Subcutaneous adipose tissue (tissue), 4 donors: ENCODE results near the gene NUMB. TPM values are rescaled to one million over a fixed set of nuclear protein-coding genes. Genes with fewer than 3 reads are reported as not detected.

Experiments
- total RNA-seq, 4 donors: library from RNA; depleted of rRNA; stranded (reverse); fragments of >200 nt; gene quantifications; one replicate each; pipeline ENCODE4 v1.1.0, GENCODE V29; 2016
- TF ChIP-seq, protein P1 (sequence below): fragments of 450-650 bp; IDR thresholded peaks from one replicate; pipeline ENCODE4 v1.5.1; 2016; ENCODE audit warnings: low read depth, mild to moderate bottlenecking, control low read depth, antibody characterized with exemption, moderate library complexity

The NUMB gene
- total RNA-seq, 4 donors from 2014 or later, result 45.1 to 85.8 (median 61.2) TPM

DNA sequence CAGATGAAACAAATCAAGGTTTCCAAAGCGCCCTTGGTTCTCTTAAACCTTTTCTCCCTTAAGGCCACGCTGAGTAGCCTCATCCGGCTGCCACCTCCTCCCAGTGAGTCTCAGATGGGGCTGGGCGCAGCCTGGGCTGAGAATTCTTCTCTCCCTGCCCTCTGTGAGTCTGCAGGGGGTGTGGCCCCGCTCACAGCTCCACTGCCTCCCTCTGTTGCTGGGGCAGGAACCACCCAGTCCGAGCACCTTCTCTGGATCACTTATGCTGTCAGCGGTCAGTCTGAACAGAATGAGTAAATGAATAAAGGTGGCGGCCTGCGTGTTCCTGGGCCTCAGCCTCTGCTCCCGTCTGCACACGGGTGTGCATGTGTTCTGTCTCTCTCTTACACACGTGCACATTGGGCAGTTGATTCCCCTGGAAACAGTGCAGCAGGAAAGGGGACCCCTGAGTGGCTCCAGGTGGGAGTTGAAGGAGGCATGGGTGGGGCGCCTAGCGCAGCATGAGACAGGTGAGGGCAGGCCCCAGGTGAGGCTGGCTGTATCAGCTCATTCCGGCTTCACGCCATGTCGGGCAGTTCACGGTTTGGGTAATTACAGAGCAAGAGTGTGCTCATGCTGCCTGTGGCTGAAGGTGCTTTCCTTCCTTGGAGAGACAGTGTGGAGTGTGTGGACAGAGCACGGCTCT lies 216.7 kb downstream of the NUMB start:
- TF ChIP-seq, protein P1, sequence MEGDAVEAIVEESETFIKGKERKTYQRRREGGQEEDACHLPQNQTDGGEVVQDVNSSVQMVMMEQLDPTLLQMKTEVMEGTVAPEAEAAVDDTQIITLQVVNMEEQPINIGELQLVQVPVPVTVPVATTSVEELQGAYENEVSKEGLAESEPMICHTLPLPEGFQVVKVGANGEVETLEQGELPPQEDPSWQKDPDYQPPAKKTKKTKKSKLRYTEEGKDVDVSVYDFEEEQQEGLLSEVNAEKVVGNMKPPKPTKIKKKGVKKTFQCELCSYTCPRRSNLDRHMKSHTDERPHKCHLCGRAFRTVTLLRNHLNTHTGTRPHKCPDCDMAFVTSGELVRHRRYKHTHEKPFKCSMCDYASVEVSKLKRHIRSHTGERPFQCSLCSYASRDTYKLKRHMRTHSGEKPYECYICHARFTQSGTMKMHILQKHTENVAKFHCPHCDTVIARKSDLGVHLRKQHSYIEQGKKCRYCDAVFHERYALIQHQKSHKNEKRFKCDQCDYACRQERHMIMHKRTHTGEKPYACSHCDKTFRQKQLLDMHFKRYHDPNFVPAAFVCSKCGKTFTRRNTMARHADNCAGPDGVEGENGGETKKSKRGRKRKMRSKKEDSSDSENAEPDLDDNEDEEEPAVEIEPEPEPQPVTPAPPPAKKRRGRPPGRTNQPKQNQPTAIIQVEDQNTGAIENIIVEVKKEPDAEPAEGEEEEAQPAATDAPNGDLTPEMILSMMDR, result no peak

DNA sequence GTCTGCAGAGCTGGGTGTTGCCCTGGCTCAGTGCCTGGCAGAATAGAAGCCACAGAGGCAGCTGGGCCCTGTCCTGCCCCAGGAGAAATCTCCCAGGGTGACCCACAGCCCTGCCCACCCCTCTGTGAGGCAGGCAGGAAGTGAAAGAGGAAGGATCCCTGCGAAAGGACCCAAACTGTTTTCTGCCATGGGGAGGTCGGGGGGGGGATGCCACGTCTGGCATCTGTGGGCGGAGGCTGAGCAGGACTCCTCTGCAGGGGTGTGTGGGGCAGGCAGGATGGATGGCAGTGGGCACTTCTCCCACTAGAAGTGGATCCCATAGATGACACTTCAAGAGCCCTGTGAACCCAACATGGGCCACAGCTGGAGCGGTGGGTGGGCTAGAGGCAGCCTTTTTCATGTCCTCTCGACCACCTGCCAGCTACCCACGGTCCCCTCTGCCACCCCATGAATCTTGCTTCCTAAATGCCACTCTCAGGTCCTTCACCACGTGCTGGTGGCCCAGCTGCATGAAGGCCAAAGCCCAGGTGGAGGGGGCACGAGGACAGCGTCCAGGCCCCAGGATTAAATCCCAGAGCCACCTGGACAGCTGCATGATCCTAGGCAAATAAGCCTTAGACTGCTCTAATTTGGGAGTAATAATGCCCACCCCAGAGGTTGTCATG lies 217.4 kb downstream of the NUMB start:
- TF ChIP-seq, protein P1, result no peak

DNA sequence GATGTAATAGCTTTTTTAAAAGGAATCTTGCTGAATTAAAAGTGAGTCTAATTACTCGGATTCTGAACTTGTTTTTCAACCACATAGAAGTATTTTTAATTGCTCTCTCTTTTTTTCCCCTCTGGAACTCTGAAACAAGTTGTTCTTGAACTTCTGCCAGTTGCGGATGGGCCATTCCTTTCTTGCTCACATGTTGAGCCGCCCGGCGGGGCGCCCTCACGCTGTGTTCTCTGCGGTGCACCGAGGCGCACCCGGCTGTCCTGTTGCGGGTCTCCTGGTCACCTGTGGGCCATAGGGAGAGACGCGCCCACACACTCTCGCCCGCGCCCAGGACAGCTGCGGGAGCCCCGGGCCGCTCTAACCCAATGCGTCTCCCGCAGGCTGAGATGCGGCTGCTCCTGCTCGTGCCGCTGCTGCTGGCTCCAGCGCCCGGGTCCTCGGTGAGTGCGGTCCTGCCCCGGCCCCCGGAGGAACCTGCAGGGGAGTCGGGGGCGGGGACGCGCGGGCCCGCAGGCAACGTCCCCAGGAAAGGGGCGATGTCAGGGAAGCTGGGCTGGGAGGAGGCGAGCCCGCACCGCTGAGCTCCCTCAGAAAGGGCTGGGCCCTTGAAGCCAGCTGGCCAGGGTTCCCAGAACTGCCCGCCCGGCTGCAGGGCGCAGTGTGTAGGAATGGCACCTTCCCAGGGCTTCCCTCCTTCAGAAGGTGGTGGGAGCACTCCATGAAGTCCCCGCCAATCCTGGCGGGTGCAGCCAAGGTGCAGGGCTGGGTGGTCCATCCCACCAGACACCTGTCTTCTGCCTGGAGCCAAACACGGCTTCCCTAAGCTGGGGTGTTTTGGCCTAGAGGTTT lies 218.7 kb downstream of the NUMB start:
- TF ChIP-seq, protein P1, result no peak

DNA sequence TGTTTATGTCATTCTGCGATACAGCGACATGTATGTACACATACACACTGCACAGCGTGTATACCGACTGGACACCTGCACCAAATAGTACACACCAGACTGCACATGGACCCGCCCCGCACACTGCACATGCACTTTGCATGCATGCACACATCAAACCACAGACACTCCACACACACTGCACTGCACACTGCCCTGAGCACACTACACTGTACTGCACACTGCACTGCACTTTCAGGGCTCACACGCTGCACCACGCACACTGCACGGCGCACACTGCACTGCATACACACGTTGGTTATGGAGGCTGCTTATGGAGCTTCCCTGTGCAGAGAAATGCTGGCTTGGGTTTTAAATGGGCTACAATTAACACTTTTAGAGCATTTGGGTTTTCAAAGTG lies 219.4 kb downstream of the NUMB start:
- TF ChIP-seq, protein P1, result no peak

DNA sequence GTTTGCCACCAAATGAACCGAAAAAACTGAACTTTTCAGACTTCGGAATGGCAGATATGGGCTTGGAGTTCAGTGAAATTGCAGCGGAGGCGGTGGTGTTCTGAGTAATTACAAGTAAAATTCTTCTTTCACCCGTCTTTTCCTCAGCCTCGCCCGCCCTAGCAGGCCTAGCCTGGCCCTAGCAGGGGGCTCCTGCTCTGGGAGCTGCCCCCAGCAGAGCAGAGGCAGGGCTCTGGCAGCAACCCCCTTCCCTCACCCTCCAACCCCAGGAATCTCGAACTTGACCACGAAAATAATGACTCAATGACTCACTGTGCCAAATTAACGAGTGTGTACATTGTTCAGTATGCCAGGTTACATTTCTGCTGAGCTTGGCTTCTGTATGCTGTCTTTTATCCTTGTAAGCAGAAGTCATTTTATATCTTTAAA lies 219.9 kb downstream of the NUMB start:
- TF ChIP-seq, protein P1, result no peak

DNA sequence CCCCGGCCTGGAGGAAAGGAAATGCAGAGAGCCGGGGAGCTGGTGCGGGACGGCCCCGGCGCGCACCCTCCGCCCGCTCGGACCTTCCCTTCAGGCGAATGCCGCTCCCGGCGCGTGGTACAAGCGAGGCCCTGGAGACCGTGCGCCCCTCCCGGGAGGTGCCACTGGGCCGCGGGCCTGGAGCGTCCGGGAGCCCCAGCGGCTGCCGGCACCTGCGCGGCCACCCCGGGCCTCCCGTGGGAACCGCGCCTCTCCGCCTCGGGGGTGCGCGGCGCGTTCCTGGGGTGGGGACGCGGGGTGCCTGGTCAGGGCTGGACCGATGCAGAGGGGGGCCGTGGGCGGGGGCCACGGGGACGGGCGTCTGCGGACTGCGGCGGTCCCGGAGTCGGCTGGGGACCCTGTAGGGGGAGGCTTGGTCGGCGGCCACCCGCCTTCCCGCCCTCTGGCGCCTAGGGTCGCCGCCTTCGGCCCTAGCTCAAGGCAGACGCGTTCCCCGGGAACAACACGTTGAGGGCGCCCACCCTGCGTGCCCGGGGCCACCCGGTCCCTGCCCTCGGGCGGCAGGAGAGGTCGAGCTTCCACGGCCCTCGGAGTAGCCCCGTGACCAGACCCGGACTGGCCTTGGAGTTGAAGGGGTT lies 220.4 kb downstream of the NUMB start:
- TF ChIP-seq, protein P1, result no peak
